Measurements from ENCODE around the gene GRIN2D.
"Not testable (repeated sequence)": the region's sequence is repeated elsewhere in the genome, so short reads cannot be mapped to it uniquely, and the experiment has no call there.

GRIN2D gene

GRCh38 chr19:48370955-48371354 is 22.5 kb upstream of the GRIN2D start:
- no peak for DNase-seq
- Histone ChIP-seq H3K27me3 (replicated peaks; ENCODE audit: control insufficient read depth, insufficient read depth, low read length, poor library complexity, severe bottlenecking) (no peaks in the 10 kb centered on the region), H3K4me1 (ENCODE audit: control insufficient read depth, insufficient read depth, low read length, poor library complexity, severe bottlenecking) (no peaks in the 10 kb centered on the region), H3K27ac (ENCODE audit: insufficient read depth, low read length, poor library complexity, severe bottlenecking) (no peak overlapping the region), H3K36me3 (ENCODE audit: control insufficient read depth, insufficient read depth, low read length) (no peaks in the 10 kb centered on the region), H3K9me3 (ENCODE audit: control insufficient read depth, low read length) (no peaks in the 10 kb centered on the region), H3K4me3 (ENCODE audit: insufficient read depth, low read depth, low read length, poor library complexity, severe bottlenecking) (no peak overlapping the region)

- Histone ChIP-seq H3K4me1 (ENCODE audit: control insufficient read depth, insufficient read depth, low read length, poor library complexity, severe bottlenecking) (no peaks in the 10 kb centered on the region), H3K9me3 (ENCODE audit: control insufficient read depth, low read length) (no peaks in the 10 kb centered on the region), H3K36me3 (ENCODE audit: control insufficient read depth, insufficient read depth, low read length) (no peaks in the 10 kb centered on the region), H3K27me3 (replicated peaks; ENCODE audit: control insufficient read depth, insufficient read depth, low read length, poor library complexity, severe bottlenecking) (no peaks in the 10 kb centered on the region), H3K4me3 (ENCODE audit: insufficient read depth, low read depth, low read length, poor library complexity, severe bottlenecking) (no peak overlapping the region), H3K27ac (ENCODE audit: insufficient read depth, low read length, poor library complexity, severe bottlenecking) (no peak overlapping the region)
- no peak for DNase-seq
Observed at GRCh38 chr19:48371367-48371766, 22.1 kb upstream of the GRIN2D start.

GRCh38 chr19:48371771-48372170 is 21.7 kb upstream of the GRIN2D start:
- H3K36me3 ChIP-seq (ENCODE audit: control insufficient read depth, insufficient read depth, low read length); DNase-seq; H3K9me3 ChIP-seq (ENCODE audit: control insufficient read depth, low read length); H3K27ac ChIP-seq (ENCODE audit: insufficient read depth, low read length, poor library complexity, severe bottlenecking); H3K4me1 ChIP-seq (ENCODE audit: control insufficient read depth, insufficient read depth, low read length, poor library complexity, severe bottlenecking); H3K27me3 ChIP-seq (replicated peaks; ENCODE audit: control insufficient read depth, insufficient read depth, low read length, poor library complexity, severe bottlenecking); H3K4me3 ChIP-seq (ENCODE audit: insufficient read depth, low read depth, low read length, poor library complexity, severe bottlenecking): not testable (repeated sequence)

GRCh38 chr19:48372904-48373303 is 20.6 kb upstream of the GRIN2D start:
- H3K36me3 ChIP-seq (ENCODE audit: control insufficient read depth, insufficient read depth, low read length), result no peaks in the 10 kb centered on the region
- no peaks in the 10 kb centered on the region for H3K27me3 ChIP-seq (replicated peaks; ENCODE audit: control insufficient read depth, insufficient read depth, low read length, poor library complexity, severe bottlenecking)
- H3K9me3 ChIP-seq (ENCODE audit: control insufficient read depth, low read length), result no peaks in the 10 kb centered on the region
- H3K4me1 ChIP-seq (ENCODE audit: control insufficient read depth, insufficient read depth, low read length, poor library complexity, severe bottlenecking), result no peaks in the 10 kb centered on the region
- H3K4me3 ChIP-seq (ENCODE audit: insufficient read depth, low read depth, low read length, poor library complexity, severe bottlenecking), result no peak overlapping the region
- DNase-seq, result no peak
- H3K27ac ChIP-seq (ENCODE audit: insufficient read depth, low read length, poor library complexity, severe bottlenecking), result no peak overlapping the region

- Histone ChIP-seq H3K4me3 (ENCODE audit: insufficient read depth, low read depth, low read length, poor library complexity, severe bottlenecking) (no peak overlapping the region), H3K4me1 (ENCODE audit: control insufficient read depth, insufficient read depth, low read length, poor library complexity, severe bottlenecking) (no peaks in the 10 kb centered on the region), H3K27me3 (replicated peaks; ENCODE audit: control insufficient read depth, insufficient read depth, low read length, poor library complexity, severe bottlenecking) (no peaks in the 10 kb centered on the region), H3K9me3 (ENCODE audit: control insufficient read depth, low read length) (no peaks in the 10 kb centered on the region), H3K36me3 (ENCODE audit: control insufficient read depth, insufficient read depth, low read length) (no peaks in the 10 kb centered on the region), H3K27ac (ENCODE audit: insufficient read depth, low read length, poor library complexity, severe bottlenecking) (no peak overlapping the region)
- DNase-seq, result no peak
Observed at GRCh38 chr19:48373567-48373966, 19.9 kb upstream of the GRIN2D start.

- no peak overlapping the region for H3K4me3 ChIP-seq (ENCODE audit: insufficient read depth, low read depth, low read length, poor library complexity, severe bottlenecking)
- no peaks in the 10 kb centered on the region for H3K9me3 ChIP-seq (ENCODE audit: control insufficient read depth, low read length)
- no peaks in the 10 kb centered on the region for H3K27me3 ChIP-seq (replicated peaks; ENCODE audit: control insufficient read depth, insufficient read depth, low read length, poor library complexity, severe bottlenecking)
- no peak overlapping the region for H3K27ac ChIP-seq (ENCODE audit: insufficient read depth, low read length, poor library complexity, severe bottlenecking)
- H3K4me1 ChIP-seq (ENCODE audit: control insufficient read depth, insufficient read depth, low read length, poor library complexity, severe bottlenecking), result no peaks in the 10 kb centered on the region
- peaks cover 11% of the 10 kb centered on the region for H3K36me3 ChIP-seq (ENCODE audit: control insufficient read depth, insufficient read depth, low read length)
- DNase-seq, result no peak
Observed at GRCh38 chr19:48378194-48378570, 15.3 kb upstream of the GRIN2D start.

- H3K36me3 ChIP-seq (ENCODE audit: control insufficient read depth, insufficient read depth, low read length), result peaks cover 20% of the 10 kb centered on the region
- no peaks in the 10 kb centered on the region for H3K27me3 ChIP-seq (replicated peaks; ENCODE audit: control insufficient read depth, insufficient read depth, low read length, poor library complexity, severe bottlenecking)
- no peaks in the 10 kb centered on the region for H3K9me3 ChIP-seq (ENCODE audit: control insufficient read depth, low read length)
- no peaks in the 10 kb centered on the region for H3K4me1 ChIP-seq (ENCODE audit: control insufficient read depth, insufficient read depth, low read length, poor library complexity, severe bottlenecking)
- no peak for DNase-seq
- no peak overlapping the region for H3K27ac ChIP-seq (ENCODE audit: insufficient read depth, low read length, poor library complexity, severe bottlenecking)
- no peak overlapping the region for H3K4me3 ChIP-seq (ENCODE audit: insufficient read depth, low read depth, low read length, poor library complexity, severe bottlenecking)
Observed at GRCh38 chr19:48379058-48379457, 14.4 kb upstream of the GRIN2D start.

- Histone ChIP-seq H3K4me1 (ENCODE audit: control insufficient read depth, insufficient read depth, low read length, poor library complexity, severe bottlenecking) (no peaks in the 10 kb centered on the region), H3K27me3 (replicated peaks; ENCODE audit: control insufficient read depth, insufficient read depth, low read length, poor library complexity, severe bottlenecking) (no peaks in the 10 kb centered on the region), H3K9me3 (ENCODE audit: control insufficient read depth, low read length) (no peaks in the 10 kb centered on the region), H3K36me3 (ENCODE audit: control insufficient read depth, insufficient read depth, low read length) (peaks cover 35% of the 10 kb centered on the region), H3K4me3 (ENCODE audit: insufficient read depth, low read depth, low read length, poor library complexity, severe bottlenecking) (no peak overlapping the region), H3K27ac (ENCODE audit: insufficient read depth, low read length, poor library complexity, severe bottlenecking) (no peak overlapping the region)
- DNase-seq, result no peak
Observed at GRCh38 chr19:48381178-48381950, 12.1 kb upstream of the GRIN2D start.

- H3K36me3 ChIP-seq (ENCODE audit: control insufficient read depth, insufficient read depth, low read length), result peaks cover 39% of the 10 kb centered on the region
- no peaks in the 10 kb centered on the region for H3K9me3 ChIP-seq (ENCODE audit: control insufficient read depth, low read length)
- H3K27ac ChIP-seq (ENCODE audit: insufficient read depth, low read length, poor library complexity, severe bottlenecking), result no peak overlapping the region
- no peaks in the 10 kb centered on the region for H3K27me3 ChIP-seq (replicated peaks; ENCODE audit: control insufficient read depth, insufficient read depth, low read length, poor library complexity, severe bottlenecking)
- no peak for DNase-seq
- H3K4me1 ChIP-seq (ENCODE audit: control insufficient read depth, insufficient read depth, low read length, poor library complexity, severe bottlenecking), result no peaks in the 10 kb centered on the region
- H3K4me3 ChIP-seq (ENCODE audit: insufficient read depth, low read depth, low read length, poor library complexity, severe bottlenecking), result no peak overlapping the region
Observed at GRCh38 chr19:48382286-48382685, 11.2 kb upstream of the GRIN2D start.

- Histone ChIP-seq H3K4me1 (ENCODE audit: control insufficient read depth, insufficient read depth, low read length, poor library complexity, severe bottlenecking) (peaks cover 5% of the 10 kb centered on the region), H3K36me3 (ENCODE audit: control insufficient read depth, insufficient read depth, low read length) (peaks cover 48% of the 10 kb centered on the region), H3K27ac (ENCODE audit: insufficient read depth, low read length, poor library complexity, severe bottlenecking) (no peak overlapping the region), H3K4me3 (ENCODE audit: insufficient read depth, low read depth, low read length, poor library complexity, severe bottlenecking) (no peak overlapping the region), H3K27me3 (replicated peaks; ENCODE audit: control insufficient read depth, insufficient read depth, low read length, poor library complexity, severe bottlenecking) (no peaks in the 10 kb centered on the region), H3K9me3 (ENCODE audit: control insufficient read depth, low read length) (no peaks in the 10 kb centered on the region)
- no peak for DNase-seq
Observed at GRCh38 chr19:48385461-48386087, 7.9 kb upstream of the GRIN2D start.

Data from effector memory CD4-positive, alpha-beta T cell (primary cell).